Measurements from ENCODE around the gene SERGEF.

The SERGEF gene

DNA sequence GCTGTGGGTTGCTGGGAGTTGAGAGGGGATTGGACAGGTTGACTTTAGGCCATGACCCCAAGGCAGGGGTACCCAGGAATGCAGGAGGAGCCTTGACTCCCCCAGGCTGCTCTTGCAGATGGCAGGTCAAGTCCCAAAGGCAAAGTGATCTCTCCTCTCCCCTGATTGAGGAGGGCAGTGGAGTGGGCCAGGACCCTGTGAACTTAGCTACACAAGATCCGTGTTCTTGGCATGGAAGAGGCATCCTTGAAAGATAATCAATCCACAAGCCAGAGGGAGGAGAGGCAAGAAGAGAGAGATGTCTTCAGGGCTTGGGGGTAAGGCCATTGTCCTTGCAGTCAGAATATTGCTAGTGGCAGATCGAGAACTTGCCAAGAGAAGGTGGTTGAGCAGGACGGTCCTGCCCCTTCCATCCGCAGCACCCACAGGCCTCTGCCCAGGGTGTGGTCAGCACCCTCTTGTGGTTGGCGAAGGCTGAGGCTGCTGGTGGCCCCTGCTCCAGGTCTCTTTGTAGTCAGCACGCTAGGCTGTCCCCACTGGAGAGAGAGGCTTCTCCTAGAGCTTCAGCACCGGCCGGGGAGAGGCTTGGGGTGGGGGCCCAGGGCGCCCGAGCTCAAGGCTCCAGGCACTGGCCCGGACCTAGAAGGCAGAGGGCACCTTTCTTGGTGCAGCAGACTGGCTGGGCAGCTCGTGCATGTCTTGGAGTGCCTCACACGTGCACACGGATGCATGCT, 232.8 kb downstream of the SERGEF start:
- no peak for DNase-seq

DNA sequence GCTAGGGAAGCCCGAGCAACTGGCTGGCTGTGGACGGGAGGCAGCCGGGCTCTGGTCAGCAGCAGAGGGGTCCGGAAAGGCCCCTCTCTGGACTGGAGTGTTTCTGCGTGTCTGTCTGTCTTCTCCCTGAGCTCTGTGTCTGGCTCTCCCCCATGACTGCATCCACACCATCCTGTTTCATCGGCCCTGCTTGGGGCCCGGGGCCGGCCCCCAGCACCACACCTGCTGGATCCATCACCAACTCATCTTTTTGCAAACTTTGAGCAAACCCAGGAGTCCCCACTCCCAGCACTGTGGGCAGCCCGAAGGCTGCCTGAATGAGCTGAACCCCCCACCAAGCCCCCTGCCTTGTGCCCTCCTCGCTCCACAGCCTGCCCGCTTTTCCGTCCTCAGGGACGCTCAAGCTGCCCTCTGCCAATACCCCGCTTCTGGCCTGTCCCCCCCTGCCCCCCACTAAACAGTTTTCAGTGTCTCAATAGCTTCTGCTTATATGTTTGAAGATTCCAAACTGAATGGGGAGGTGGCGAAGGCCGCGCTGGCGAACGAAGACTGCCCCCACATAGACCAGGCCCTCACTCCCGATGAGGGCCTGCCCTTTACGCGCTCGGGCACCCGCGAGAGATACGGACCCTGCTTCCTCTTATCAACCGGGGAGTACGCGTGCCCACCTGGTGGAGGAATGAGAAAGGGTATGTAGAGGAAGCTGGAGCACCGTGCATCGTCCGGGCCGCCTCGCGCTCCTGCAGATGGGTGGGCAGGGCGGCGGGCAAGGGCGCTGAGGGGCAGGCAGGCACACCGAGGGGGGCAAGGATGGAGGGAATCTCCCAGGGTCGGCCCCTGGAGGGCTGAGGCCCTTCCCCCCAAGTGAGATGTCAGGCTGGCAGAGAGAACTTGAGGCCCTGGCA, 233.6 kb downstream of the SERGEF start:
- no peak for DNase-seq

DNA sequence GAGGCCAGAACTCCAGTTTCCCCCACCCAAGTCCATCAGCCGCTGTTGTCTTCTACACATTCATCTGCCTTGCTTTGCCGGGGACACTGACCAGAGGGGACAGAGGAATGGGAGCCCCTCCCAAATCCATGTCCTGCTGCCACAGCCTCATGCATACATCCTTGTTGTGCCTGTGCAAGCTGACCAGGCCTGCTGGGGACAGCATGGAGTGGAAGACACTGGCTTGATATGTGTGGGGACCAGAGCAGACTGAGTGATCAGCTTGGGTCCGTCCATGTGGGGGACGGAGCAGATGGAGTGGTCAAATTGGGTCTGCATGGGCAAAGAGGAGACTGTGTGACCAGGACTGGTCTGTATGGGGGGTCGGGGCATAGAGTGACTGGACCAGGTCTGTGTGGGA, 234.5 kb downstream of the SERGEF start:
- no peak for DNase-seq

DNA sequence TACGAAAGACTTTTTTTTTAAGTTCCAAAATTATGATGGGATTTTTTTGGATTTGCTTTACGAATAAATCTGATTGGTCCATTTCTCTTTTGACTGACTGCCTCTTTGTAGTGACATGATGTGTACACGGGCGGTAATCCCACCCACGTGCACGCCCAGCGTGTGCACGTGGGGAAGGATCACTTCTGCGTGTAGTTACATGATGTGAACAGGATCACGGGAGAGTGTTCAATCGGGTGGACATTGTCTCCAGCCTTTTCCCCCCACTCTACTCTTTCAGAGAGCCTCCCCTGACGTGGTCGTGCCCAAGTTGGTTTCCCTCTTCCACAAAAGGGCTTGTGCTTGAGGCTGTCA, 235.1 kb downstream of the SERGEF start:
- DNase-seq: no peak

DNA sequence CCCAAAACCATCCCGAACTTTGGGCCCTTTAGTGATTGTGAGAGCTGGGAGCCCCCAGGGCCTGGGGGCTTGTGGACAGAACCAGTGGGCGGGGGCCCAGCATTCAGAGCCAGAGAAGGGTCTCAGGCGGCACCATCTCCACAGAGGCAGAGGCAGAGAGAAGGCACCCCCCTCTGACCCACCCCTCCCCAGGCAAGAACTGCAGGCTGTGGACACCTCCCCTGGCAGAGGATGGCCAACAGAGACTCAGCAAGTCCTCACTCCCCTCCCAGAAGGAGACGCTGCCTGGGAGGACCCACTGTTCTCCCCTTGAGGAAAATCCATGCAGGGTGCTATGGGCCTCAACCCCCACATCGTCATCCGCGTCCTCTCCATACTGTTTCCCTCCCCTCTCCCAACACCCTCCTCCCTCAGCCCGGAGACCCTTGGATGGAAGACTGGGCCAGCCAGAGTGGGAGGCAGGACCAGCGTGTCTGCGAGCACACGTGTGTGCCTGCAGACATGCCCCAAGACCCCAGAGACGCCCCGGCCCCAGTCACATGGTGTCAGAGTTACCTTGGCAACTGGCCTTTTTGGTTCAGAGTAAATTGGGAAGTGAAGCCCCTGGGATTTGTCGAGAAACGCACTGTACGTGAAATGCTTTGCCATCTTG, 235.6 kb downstream of the SERGEF start:
- DNase-seq: no peak

DNA sequence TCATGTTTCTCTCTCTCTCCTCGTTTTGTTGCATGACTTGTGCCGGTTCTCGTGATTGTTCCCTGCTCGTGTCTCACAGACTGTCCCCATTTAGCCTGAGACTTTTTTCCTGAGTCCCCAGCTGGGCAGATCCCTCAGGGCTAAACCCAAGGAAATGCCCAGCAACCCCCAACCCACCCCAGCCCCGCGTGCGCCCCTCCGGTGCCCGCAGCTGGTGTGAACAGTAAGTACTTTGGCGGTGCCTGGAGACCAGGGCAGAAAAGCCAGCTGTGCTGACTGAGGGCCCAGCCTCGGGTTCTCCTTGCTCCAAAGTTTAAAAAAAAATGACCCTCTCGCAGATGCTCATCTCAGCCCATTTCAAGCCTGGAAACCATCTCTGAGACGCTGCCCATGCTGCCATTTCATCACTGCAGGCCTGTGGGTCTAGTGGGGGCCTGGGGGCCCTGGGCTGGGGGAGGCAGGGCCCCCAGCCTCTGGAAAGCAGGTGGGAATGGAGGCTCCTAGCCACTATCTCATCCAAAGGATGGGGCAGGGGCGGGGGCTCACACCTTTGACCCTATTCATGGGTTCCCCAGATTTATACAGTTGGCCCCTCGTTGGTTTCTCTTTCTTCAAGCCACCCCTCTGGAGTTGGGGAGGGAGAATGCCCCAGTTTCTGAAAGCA, 236.5 kb downstream of the SERGEF start:
- no peak for DNase-seq

DNA sequence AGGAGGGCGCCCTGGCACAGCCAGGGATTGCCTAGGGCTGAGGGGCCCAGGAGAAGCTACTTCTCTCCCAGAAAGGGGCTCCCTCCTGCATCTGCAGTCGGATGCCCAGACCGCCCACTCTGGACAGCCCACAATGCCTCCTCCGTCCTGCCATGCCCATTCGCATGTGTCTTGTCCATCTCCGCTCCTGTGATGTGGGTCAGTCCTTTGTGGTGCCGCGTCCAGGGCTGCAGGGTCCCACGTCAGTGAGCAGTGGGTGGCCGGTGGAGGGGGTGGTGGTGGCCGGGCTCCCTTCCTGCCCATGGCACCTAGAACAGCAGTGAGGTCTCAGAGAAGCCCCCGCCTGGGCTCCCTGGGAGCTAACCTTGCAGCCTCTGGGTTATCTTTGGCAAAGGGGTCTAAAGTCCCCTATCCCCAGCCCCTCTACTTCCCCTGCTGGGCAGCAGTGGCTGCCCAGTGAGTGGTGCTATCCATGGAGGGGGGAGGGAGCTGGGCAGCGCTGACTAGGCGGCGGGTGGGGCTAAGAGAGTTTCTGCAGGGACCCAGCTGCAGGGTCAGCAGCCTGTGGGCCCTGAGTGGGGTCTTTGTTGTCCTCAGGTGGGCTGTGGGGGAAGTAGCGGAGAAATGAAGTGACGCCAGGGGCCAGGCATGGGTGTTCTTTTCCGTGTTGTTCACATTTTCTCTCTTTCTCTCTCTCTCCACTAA, 237.2 kb downstream of the SERGEF start:
- DNase-seq: no peak

DNA sequence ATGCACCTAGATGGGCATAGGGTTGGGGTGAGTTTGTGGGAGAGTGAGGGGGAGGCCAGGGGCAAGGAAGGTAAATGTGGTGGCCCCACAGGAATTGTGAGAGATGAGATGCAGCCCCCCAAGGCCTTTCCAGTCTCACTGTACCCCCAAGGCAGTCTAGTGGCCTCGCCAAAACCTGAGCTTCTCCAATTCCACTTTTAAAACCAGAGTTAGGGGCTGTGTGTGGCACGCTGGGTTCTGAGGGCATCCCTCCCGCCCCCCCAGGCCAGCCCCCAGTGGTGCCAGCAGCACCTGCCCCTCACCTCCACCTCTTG, 237.9 kb downstream of the SERGEF start:
- DNase-seq: no peak

DNA sequence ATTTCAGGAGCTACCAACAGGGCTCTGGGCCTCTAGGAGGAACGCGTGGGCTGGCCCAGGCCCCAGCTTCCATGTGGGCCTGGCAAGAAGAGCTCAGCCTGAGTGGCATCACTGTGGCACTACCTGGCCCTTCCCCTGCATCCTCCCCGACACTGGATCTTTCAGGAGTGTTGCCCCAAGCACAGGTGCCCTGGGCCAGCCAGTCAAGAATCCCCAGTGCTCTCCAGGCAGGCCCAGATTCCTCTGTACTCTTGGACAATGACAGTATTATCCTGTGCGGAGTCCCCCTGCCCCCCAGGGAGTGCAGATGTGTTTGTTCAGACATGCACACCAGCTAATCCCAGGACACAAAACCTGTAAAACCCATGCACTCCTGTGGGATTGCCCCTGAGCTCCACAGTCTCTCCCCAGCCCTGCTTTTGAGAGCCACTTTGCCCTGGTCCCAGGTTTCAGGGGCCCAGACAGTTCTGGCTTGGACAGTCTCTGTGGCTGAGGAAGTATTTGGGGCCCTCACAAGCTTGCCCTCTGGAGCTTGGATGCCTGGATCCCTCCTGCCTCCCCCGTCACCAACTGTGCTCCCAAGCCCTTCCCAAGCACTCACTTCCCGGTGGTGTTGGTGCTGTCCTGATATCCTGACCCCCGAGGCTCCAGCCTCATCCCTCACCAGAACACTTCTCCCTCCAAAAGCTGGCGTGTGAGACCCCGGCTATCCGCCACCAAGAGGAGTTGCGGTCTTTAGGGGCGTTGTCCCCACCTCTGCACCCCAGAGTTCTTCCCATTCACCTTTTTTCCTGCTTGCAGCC, 238.4 kb downstream of the SERGEF start:
- no peak for DNase-seq

DNA sequence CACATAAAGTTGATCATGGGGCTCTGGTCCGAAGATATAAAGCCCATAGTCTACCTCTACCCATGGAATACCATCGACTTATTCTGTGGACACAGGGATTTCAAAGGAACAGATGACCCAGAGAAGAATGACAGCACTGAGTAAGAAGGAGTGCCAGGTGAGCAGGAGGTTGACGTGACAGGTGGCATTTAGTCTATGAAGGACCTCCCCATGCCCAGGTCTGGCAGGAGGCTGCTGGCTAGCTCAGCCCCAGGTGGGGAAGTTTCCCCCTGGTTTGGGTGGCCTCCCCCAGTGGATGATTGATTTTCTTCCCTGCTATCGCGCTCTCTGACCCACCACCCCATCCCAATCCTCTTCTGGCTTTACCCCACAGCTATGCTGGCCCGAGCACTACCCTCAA, 239.2 kb downstream of the SERGEF start:
- DNase-seq: no peak

DNA sequence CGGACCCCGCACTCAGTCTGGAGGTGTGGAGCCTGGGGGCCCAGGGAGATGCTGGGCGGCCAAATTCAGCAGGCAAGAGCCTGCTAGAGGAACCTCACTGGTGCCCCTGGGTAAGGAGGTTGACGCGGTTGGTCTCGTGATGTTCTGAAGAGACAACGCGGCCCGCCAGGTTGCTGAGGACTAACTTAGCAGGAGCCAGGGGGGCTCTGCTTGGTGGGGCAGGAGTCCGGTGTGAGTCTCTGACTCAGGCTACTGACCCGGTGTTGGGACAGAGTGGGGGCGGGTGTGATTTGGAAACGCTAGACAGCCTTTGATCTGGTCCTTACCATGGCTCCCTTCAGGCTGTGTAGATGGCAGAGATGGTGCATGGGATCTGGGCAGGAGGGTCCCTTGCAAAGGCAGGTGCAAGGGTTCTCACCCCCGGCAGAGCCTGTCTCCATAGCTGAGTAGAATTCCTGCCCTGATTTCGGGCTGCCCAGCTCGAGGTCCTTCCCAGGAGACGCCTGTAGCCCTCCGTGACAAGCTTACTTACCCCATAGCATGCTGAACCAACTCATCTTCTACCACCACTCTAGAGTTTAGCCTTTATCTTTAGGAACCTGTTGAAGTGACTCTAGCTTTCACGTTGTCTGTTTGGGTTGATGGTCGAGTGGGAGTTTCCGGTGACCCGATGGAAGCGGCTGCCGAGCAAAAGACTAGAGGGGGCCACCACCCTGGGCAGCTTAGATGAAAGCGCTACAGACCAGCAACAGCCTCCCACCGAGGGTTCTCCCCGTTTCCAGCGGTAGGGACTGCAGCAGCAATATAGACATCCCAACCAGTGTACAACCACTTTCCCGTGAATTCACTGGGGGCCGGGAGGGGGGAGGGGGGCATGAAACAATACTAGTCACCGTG, 239.9 kb downstream of the SERGEF start:
- no peak for DNase-seq

DNA sequence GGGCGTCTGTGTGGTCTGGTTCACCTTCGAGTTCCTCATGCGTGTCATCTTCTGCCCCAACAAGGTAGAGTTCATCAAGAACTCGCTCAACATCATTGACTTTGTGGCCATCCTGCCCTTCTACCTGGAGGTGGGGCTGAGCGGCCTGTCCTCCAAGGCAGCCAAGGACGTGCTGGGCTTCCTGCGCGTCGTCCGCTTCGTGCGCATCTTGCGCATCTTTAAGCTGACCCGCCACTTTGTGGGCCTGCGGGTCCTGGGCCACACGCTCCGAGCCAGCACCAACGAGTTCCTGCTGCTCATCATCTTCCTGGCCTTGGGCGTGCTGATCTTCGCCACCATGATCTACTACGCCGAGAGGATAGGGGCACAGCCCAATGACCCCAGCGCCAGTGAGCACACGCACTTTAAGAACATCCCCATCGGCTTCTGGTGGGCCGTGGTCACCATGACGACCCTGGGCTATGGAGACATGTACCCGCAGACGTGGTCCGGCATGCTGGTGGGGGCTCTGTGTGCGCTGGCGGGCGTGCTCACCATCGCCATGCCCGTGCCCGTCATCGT, 240.9 kb downstream of the SERGEF start:
- DNase-seq: no peak

DNA sequence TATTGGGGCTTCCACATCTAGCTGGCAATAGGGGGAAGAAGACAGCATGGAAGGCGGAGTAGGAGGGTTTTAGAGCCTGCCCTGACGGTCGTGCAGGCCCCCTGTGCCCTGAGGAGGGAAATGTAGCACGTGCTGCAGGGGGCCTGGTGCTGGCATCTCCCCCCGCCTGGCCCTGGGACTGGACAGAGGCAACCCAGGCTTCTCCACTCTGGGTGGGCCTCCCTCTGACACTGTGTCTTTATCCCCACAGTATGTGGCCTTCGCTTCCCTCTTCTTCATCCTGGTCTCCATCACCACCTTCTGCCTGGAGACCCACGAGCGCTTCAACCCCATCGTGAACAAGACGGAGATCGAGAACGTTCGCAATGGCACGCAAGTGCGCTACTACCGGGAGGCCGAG, 241.4 kb downstream of the SERGEF start:
- no peak for DNase-seq

DNA sequence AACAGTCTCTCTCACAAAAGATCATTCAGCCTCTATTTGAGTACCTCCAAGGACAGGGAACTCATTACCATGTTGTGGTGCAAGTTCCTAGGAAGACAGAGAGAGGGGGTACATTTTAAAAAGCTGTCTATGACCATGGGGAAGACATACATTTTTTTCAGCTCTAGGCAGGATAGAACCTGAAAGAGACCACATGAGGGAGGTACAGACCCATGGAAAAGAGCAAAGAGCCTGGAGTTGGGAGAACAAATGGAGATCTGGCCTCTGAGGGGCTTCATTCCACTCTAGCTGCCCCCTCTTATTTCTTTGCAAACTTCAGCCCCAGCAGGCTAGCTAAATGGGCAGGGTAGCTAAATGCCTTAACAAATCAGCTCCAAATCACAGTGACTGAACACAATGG, 241.9 kb downstream of the SERGEF start:
- no peak for DNase-seq

DNA sequence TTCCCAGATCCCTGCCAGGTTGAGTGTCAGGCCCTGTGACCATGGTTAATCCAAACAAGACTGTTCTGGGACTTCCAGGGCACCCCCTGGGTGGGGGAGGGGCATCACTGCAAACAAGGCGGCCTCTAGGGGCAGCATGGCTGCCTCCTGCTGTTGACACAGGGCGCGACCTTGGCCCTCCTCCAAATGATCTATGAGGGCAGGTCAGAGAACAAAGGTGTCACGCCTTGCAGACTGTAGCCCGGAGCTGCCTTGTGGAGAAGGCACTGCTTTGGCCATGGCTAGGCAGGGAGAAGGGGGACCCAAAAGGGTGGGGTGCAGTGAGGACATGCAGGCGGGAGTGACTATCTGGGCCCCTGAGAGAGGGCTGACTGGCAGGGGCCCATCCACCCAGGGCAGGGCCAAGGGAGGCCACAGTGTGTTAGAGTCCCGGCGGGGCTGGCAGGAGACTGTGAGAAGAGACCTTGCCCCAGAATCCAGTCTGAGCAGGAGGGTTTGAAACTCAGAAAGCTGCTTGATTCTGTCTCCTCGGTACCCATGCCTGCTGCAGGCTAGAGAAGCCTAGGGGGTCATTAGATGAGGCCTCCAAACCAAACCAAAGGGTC, 242.7 kb downstream of the SERGEF start:
- peak; percentile 56 for DNase-seq

DNA sequence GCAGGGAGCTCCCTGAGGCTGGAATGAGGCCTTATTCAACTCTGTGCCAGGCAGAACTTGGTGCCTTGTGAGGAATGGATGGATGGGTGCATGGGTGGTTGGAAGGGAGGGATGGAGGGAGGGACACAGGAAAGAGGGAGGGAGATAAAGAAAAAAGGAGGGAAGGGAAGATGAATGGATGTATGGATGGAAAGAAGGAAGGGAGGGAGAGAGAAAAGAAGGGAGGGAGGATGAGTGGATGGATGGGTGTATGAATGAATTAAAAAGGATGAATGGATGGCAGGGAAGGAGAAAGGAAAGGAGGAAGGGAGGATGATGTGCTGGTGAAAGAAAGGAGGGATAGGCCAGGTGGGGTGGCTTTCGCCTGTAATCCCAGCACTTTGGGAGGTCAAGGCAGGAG, 243.6 kb downstream of the SERGEF start:
- no peak for DNase-seq

DNA sequence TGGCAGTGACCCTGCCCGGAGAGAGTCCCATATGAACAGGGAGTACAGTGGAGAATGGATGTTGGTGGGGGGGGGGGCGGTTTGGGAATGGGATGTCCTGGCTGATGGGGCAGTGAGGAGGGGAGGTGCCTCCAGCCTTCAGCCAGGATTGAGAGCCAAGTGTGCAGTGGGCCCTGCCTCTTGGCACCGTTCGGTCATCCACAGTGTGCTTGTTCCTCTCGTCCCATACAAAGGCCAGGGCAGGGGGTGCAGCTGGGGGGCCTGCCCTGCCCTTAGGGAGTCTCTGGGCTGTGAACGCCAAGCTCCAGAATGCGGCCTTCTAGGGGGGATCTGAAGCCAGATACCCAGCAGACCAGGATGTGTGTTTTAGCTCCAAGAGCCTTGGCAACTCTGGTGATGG, 244.3 kb downstream of the SERGEF start:
- no peak for DNase-seq

DNA sequence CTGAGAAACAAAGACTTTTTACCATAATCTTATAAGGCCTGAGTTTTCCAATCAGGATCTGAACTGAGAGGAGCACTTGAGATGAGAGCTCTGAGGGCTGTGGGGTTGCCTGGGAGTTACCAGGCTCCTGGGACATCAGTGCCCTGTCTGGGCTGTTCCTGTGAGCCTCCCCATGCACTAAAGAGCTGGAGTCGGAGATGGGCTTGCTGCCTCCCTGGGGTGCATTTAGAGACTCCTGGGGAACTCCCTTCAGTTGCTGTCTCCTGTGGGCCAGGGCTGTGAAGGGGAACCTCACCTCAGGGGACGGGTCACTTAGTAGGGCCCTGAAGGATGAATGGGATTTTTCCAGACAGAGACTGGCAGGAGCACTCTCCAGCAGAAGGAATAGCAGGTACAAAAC, 244.9 kb downstream of the SERGEF start:
- DNase-seq: no peak

DNA sequence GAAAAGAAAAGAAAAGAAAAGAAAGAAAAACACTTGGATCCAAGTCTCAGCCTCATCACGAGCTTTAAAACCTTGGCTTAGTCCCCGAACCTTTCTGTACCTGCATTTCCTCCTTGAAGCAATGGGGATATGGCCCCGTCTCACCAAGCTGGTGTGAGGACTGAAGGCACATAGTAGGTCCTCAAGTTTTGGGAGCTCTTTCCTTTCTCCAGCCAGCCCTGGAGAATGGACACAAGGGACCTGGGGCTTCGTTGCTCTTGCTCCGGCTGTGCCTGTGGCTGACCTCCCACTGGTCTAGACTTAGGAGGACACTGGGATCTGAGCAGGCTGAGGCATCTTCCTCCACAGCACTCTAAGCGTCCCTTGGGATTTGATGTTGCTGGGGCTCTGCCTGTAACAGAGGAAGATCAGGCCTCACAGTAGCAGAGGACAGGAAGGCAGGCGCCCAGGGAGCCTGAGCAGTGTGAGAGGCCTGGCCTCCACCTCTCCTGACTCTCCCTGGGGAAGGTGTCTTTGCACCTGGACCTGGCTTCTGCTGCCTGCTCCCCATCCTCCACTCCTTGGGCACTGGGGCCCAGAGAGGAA, 245.5 kb downstream of the SERGEF start:
- no peak for DNase-seq

DNA sequence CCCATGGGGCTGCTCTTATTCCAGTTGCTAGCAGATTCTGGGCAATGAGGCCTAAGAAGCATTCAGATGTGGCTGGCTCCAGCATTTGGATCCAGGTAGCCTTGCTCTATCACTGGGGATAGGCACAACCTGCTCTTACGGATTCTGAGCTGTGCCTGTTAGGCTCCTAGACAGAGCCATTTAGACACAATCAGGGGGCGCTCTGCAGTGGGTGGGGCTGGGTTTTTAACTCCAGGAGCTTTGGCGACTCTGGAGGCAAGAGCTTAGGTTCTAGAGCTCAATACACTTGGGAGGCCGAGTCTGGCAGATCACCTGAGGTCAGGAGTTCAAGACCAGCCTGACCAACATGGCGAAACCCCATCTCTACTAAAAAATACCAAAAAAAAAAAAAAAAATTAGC, 246.3 kb downstream of the SERGEF start:
- DNase-seq: peak; percentile 10

Data from hematopoietic multipotent progenitor cell treated with erythropoietin and hydrocortisone succinate and interleukin-3 and kit ligand, for 8 days (in vitro differentiated cells).